CD4-positive, alpha-beta T cell treated with Interleukin-6 at 100 ng/mL for 8 hours (primary cell): ENCODE results near the gene MALL.
"Not testable (repeated sequence)": the region's sequence is repeated elsewhere in the genome, so short reads cannot be mapped to it uniquely, and the experiment has no call there.

Experiments
- DNase-seq: peaks from one replicate; pipeline ENCODE4 v3.0.0-alpha.2; 2020; ENCODE audit warnings: mixed read lengths, low spot score

The MALL gene

GRCh38 chr2:110115291-110116032 lies at the start of gene MALL:
MALL (minus strand) TSS chr2:110115822; CDS start chr2:110115792, 30 bp downstream.
- DNase-seq, result no peak

GRCh38 chr2:110157153-110157793 lies 41.7 kb upstream of the MALL start:
- DNase-seq, result no peak

GRCh38 chr2:110154828-110155227 lies 39.2 kb upstream of the MALL start:
- not testable (repeated sequence) for DNase-seq

GRCh38 chr2:110154188-110154587 lies 38.6 kb upstream of the MALL start:
- not testable (repeated sequence) for DNase-seq

GRCh38 chr2:110153416-110153815 lies 37.8 kb upstream of the MALL start:
- DNase-seq, result no peak

- DNase-seq, result no peak
Measured at GRCh38 chr2:110152943-110153342, 37.3 kb upstream of the MALL start.

GRCh38 chr2:110149330-110150220 lies 34.0 kb upstream of the MALL start:
- DNase-seq, result no peak

GRCh38 chr2:110146945-110147332 lies 31.3 kb upstream of the MALL start:
- no peak for DNase-seq

GRCh38 chr2:110146183-110146944 lies 30.7 kb upstream of the MALL start:
- no peak for DNase-seq

- no peak for DNase-seq
Measured at GRCh38 chr2:110143982-110144381, 28.4 kb upstream of the MALL start.

GRCh38 chr2:110140401-110140800 lies 24.8 kb upstream of the MALL start:
- DNase-seq, result no peak

- DNase-seq, result no peak
Measured at GRCh38 chr2:110134025-110134424, 18.4 kb upstream of the MALL start.

- no peak for DNase-seq
Measured at GRCh38 chr2:110131166-110131565, 15.5 kb upstream of the MALL start.

GRCh38 chr2:110130757-110131156 lies 15.1 kb upstream of the MALL start:
- no peak for DNase-seq

GRCh38 chr2:110126906-110127305 lies 11.3 kb upstream of the MALL start:
- no peak for DNase-seq

GRCh38 chr2:110126086-110126773 lies 10.6 kb upstream of the MALL start:
- no peak for DNase-seq

- DNase-seq, result no peak
Measured at GRCh38 chr2:110124939-110125691, 9.5 kb upstream of the MALL start.

GRCh38 chr2:110124038-110124825 lies 8.6 kb upstream of the MALL start:
- DNase-seq, result no peak

GRCh38 chr2:110121592-110121991 lies 6.0 kb upstream of the MALL start:
- DNase-seq, result no peak

- no peak for DNase-seq
Measured at GRCh38 chr2:110121052-110121334, 5.4 kb upstream of the MALL start.
